ENCODE measurements around the gene TDRD7. TPM values are rescaled to one million over a fixed set of nuclear protein-coding genes. Genes with fewer than 3 reads are reported as not detected.

TDRD7 gene
- total and polyA plus RNA-seq, 2 donors (not counting 1 experiment from before 2014, with no cell fraction given): 11.5 to 19.7 TPM

GRCh38 chr9:97372580-97372979 is 39.3 kb upstream of the TDRD7 start:
- no peak overlapping the region for H3K4me2 ChIP-seq (replicated peaks; ENCODE audit: low read depth, low read length, poor library complexity, severe bottlenecking)
- H3K79me2 ChIP-seq (ENCODE audit: control insufficient read depth, insufficient read depth, low read length): no peaks in the 10 kb centered on the region
- no peak overlapping the region for H3K27ac ChIP-seq (ENCODE audit: low read length in 2 of 2)
- Mint-ChIP-seq H3K9me3 (ENCODE audit: insufficient read depth) (peaks cover 6% of the 10 kb centered on the region), H3K4me1 (no peaks in the 10 kb centered on the region), H3K27ac (no peak overlapping the region), H3K4me3 (no peak overlapping the region), H3K27me3 (no peaks in the 10 kb centered on the region)
- intact Hi-C loops (cut with micrococcal nuclease): no loop called here
- no peaks in the 10 kb centered on the region for H4K20me1 ChIP-seq (ENCODE audit: control insufficient read depth, insufficient read depth, low read length, poor library complexity, severe bottlenecking)
- ChIA-PET CTCF (no interaction called here), POLR2A (no interaction called here)
- no peaks in the 10 kb centered on the region for H3K27me3 ChIP-seq (replicated peaks in 1 of 4; ENCODE audit: control extremely low read depth in 1 of 4, control insufficient read depth in 3 of 4, insufficient read depth in 4 of 4, low read length in 3 of 4)
- ATAC-seq (ENCODE audit: low read depth) (no peak), DNase-seq (no peak)
- peaks cover 0 to 5% (median 0%) of the 10 kb centered on the region in 3 donors for H3K9me3 ChIP-seq (ENCODE audit: control extremely low read depth in 1 of 3, control insufficient read depth in 2 of 3, insufficient read depth in 1 of 3, low read length in 2 of 3)
- H3K4me3 ChIP-seq (ENCODE audit: control extremely low read depth in 1 of 5, extremely low read depth in 1 of 5, insufficient read depth in 1 of 5, low read depth in 2 of 5, low read length in 4 of 5): no peak overlapping the region
- peaks cover 0 to 3% of the 10 kb centered on the region in 2 experiments for H3K36me3 ChIP-seq (replicated peaks in 1 of 2; ENCODE audit: control extremely low read depth in 1 of 2, control insufficient read depth in 1 of 2, extremely low read depth in 1 of 2, insufficient read depth in 2 of 2, low read length in 1 of 2)
- H2AFZ ChIP-seq (ENCODE audit: insufficient read depth, low read depth, low read length, poor library complexity, severe bottlenecking): no peak overlapping the region
- no peaks in the 10 kb centered on the region for H3K4me1 ChIP-seq (ENCODE audit: control insufficient read depth in 2 of 2, insufficient read depth in 2 of 2, low read length in 2 of 2)
- TF ChIP-seq EZH2 (IDR thresholded peaks at IDR 0.05; ENCODE audit: borderline replicate concordance, insufficient read depth, low read depth, low read length, poor library complexity, severe bottlenecking): no peak
- TF ChIP-seq, protein P1, sequence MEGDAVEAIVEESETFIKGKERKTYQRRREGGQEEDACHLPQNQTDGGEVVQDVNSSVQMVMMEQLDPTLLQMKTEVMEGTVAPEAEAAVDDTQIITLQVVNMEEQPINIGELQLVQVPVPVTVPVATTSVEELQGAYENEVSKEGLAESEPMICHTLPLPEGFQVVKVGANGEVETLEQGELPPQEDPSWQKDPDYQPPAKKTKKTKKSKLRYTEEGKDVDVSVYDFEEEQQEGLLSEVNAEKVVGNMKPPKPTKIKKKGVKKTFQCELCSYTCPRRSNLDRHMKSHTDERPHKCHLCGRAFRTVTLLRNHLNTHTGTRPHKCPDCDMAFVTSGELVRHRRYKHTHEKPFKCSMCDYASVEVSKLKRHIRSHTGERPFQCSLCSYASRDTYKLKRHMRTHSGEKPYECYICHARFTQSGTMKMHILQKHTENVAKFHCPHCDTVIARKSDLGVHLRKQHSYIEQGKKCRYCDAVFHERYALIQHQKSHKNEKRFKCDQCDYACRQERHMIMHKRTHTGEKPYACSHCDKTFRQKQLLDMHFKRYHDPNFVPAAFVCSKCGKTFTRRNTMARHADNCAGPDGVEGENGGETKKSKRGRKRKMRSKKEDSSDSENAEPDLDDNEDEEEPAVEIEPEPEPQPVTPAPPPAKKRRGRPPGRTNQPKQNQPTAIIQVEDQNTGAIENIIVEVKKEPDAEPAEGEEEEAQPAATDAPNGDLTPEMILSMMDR (IDR thresholded peaks at IDR 0.05): no peak
- H3K9ac ChIP-seq (ENCODE audit: low read length): no peak overlapping the region
- WGBS (ENCODE audit: insufficient coverage): 83% methylated on average over 6 of the region's 6 CpGs

DNA sequence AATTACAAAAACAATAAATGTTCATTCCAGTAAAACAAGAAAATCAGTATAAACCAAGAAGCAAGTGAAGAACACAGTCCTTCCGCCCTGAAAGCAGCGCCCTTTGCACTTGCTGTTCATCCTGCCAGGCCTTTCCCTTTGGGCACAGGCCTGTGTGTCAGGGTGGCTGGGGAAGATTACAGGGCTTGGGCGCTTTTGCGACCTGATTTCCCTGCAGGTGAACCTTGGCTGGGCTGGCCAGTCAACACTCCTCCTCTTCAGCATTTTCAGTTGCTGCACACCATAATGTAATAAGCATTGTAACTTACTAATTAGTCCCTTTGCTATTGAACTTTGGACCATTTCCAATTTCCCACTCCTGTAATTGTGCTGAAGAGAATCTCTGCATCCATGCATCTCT is 38.6 kb upstream of the TDRD7 start:
- no peak for DNase-seq
- Histone ChIP-seq H3K4me1 (ENCODE audit: control insufficient read depth in 2 of 2, insufficient read depth in 2 of 2, low read length in 2 of 2) (no peaks in the 10 kb centered on the region), H3K36me3 (replicated peaks in 1 of 2; ENCODE audit: control extremely low read depth in 1 of 2, control insufficient read depth in 1 of 2, extremely low read depth in 1 of 2, insufficient read depth in 2 of 2, low read length in 1 of 2) (peaks cover 0 to 3% of the 10 kb centered on the region in 2 experiments), H4K20me1 (ENCODE audit: control insufficient read depth, insufficient read depth, low read length, poor library complexity, severe bottlenecking) (no peaks in the 10 kb centered on the region), H3K9me3 (ENCODE audit: control extremely low read depth in 1 of 3, control insufficient read depth in 2 of 3, insufficient read depth in 1 of 3, low read length in 2 of 3) (peaks cover 0 to 5% (median 0%) of the 10 kb centered on the region in 3 donors), H3K27ac (ENCODE audit: low read length in 2 of 2) (no peak overlapping the region), H3K27me3 (replicated peaks in 1 of 4; ENCODE audit: control extremely low read depth in 1 of 4, control insufficient read depth in 3 of 4, insufficient read depth in 4 of 4, low read length in 3 of 4) (no peaks in the 10 kb centered on the region), H3K4me2 (replicated peaks; ENCODE audit: low read depth, low read length, poor library complexity, severe bottlenecking) (no peak overlapping the region), H2AFZ (ENCODE audit: insufficient read depth, low read depth, low read length, poor library complexity, severe bottlenecking) (no peak overlapping the region), H3K79me2 (ENCODE audit: control insufficient read depth, insufficient read depth, low read length) (no peaks in the 10 kb centered on the region), H3K4me3 (ENCODE audit: control extremely low read depth in 1 of 5, extremely low read depth in 1 of 5, insufficient read depth in 1 of 5, low read depth in 2 of 5, low read length in 4 of 5) (no peak overlapping the region), H3K9ac (ENCODE audit: low read length) (no peak overlapping the region)
- ATAC-seq (ENCODE audit: low read depth): no peak
- Mint-ChIP-seq H3K27ac (no peak overlapping the region), H3K4me1 (no peaks in the 10 kb centered on the region), H3K4me3 (no peak overlapping the region), H3K27me3 (no peaks in the 10 kb centered on the region), H3K9me3 (ENCODE audit: insufficient read depth) (peaks cover 6% of the 10 kb centered on the region)
- TF ChIP-seq, protein P1 (IDR thresholded peaks at IDR 0.05): no peak
- TF ChIP-seq EZH2 (IDR thresholded peaks at IDR 0.05; ENCODE audit: borderline replicate concordance, insufficient read depth, low read depth, low read length, poor library complexity, severe bottlenecking): no peak
- 93% methylated on average over 2 of the region's 4 CpGs for WGBS (ENCODE audit: insufficient coverage)
- intact Hi-C loops (cut with micrococcal nuclease): no loop called here
- ChIA-PET CTCF (interaction anchor here (1.0 kb wide), 1 partner anchor 14 kb away, joined by 3 read pairs; no protein-coding TSS in a partner anchor), POLR2A (no interaction called here)

Measured in B cell (primary cell).